ENCODE results near the gene TMEM91.

- TF ChIP-seq CTCF (IDR thresholded peaks at IDR 0.05; ENCODE audit: low read length) (no peak), EZH2 (IDR thresholded peaks at IDR 0.05; ENCODE audit: borderline replicate concordance, low read length) (no peak)
Measured at GRCh38 chr19:41422955-41423354, 46.6 kb downstream of the TMEM91 start.

Data from OCI-LY1 (cell line).